ENCODE measurements around the gene NCKAP5.

DNA sequence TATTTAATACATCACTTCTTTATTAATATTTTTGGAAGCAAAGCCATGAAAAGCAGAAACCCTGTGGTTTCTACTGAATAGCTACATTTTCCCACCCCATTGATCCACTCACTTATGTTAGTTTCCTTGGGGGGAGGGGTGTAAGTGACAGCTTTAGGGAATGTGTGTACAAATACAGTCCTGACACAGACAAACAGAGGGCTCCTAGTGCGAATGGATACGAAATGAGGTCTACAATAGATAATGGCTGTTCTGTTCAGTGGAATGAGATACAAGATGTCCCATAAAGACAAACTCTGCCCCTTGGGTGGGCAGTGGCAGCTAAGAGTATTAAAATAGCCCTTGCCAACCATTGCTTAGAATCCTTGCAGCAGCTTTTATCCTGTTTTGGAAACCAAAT, 312.9 kb downstream of the NCKAP5 start:
- TF ChIP-seq POLR2A (IDR thresholded peaks at IDR 0.05), result no peak
- TF ChIP-seq, protein P1, sequence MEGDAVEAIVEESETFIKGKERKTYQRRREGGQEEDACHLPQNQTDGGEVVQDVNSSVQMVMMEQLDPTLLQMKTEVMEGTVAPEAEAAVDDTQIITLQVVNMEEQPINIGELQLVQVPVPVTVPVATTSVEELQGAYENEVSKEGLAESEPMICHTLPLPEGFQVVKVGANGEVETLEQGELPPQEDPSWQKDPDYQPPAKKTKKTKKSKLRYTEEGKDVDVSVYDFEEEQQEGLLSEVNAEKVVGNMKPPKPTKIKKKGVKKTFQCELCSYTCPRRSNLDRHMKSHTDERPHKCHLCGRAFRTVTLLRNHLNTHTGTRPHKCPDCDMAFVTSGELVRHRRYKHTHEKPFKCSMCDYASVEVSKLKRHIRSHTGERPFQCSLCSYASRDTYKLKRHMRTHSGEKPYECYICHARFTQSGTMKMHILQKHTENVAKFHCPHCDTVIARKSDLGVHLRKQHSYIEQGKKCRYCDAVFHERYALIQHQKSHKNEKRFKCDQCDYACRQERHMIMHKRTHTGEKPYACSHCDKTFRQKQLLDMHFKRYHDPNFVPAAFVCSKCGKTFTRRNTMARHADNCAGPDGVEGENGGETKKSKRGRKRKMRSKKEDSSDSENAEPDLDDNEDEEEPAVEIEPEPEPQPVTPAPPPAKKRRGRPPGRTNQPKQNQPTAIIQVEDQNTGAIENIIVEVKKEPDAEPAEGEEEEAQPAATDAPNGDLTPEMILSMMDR (IDR thresholded peaks at IDR 0.05), result no peak
- no peak for TF ChIP-seq EP300 (IDR thresholded peaks at IDR 0.05)

All from ovary (tissue), 3 donors.